ENCODE data around the gene BTBD9. TPM values are rescaled to one million over a fixed set of nuclear protein-coding genes. Genes with fewer than 3 reads are reported as not detected.

BTBD9 gene
- total RNA-seq, 2 donors from 2014 or later = 14.2 to 18.2 TPM

DNA sequence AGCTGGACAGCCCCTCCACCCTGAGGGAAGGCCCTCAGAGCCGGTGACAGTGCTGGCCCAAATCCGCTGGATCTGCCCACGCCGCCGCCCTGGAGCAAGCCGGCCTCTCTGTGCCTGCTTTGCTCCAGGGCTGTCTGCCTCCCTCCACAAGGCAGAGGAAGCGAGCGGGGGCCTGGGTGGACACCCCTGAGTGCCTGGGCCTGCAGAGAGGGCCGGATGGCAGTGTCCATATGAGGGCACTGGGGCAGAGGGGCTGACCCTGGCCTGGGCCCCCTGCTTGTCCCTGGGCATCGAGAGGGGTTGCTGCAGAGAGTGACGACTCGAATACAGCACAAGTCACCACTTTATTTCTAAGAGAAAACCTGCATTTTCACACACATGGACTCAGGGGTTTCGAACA is 471.6 kb downstream of the BTBD9 start:
- Histone ChIP-seq H3K36me3 (no peaks in the 10 kb centered on the region), H3K4me1 (no peaks in the 10 kb centered on the region), H3K27me3 (no peaks in the 10 kb centered on the region), H3K9me3 (no peaks in the 10 kb centered on the region), H3K4me3 (no peak overlapping the region), H3K27ac (no peak overlapping the region)
- TF ChIP-seq, protein P1, sequence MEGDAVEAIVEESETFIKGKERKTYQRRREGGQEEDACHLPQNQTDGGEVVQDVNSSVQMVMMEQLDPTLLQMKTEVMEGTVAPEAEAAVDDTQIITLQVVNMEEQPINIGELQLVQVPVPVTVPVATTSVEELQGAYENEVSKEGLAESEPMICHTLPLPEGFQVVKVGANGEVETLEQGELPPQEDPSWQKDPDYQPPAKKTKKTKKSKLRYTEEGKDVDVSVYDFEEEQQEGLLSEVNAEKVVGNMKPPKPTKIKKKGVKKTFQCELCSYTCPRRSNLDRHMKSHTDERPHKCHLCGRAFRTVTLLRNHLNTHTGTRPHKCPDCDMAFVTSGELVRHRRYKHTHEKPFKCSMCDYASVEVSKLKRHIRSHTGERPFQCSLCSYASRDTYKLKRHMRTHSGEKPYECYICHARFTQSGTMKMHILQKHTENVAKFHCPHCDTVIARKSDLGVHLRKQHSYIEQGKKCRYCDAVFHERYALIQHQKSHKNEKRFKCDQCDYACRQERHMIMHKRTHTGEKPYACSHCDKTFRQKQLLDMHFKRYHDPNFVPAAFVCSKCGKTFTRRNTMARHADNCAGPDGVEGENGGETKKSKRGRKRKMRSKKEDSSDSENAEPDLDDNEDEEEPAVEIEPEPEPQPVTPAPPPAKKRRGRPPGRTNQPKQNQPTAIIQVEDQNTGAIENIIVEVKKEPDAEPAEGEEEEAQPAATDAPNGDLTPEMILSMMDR (IDR thresholded peaks at IDR 0.05) = no peak
- no peak for DNase-seq (ENCODE audit: low spot score)

- TF ChIP-seq, protein P1 (IDR thresholded peaks at IDR 0.05) = no peak
- H3K27ac ChIP-seq = no peak overlapping the region
- H3K4me3 ChIP-seq = no peak overlapping the region
- no peaks in the 10 kb centered on the region for H3K27me3 ChIP-seq
- no peak for DNase-seq (ENCODE audit: low spot score)
- H3K9me3 ChIP-seq = no peaks in the 10 kb centered on the region
- no peaks in the 10 kb centered on the region for H3K4me1 ChIP-seq
- H3K36me3 ChIP-seq = no peaks in the 10 kb centered on the region
Measured at GRCh38 chr6:38167598-38167997, 472.1 kb downstream of the BTBD9 start.

DNA sequence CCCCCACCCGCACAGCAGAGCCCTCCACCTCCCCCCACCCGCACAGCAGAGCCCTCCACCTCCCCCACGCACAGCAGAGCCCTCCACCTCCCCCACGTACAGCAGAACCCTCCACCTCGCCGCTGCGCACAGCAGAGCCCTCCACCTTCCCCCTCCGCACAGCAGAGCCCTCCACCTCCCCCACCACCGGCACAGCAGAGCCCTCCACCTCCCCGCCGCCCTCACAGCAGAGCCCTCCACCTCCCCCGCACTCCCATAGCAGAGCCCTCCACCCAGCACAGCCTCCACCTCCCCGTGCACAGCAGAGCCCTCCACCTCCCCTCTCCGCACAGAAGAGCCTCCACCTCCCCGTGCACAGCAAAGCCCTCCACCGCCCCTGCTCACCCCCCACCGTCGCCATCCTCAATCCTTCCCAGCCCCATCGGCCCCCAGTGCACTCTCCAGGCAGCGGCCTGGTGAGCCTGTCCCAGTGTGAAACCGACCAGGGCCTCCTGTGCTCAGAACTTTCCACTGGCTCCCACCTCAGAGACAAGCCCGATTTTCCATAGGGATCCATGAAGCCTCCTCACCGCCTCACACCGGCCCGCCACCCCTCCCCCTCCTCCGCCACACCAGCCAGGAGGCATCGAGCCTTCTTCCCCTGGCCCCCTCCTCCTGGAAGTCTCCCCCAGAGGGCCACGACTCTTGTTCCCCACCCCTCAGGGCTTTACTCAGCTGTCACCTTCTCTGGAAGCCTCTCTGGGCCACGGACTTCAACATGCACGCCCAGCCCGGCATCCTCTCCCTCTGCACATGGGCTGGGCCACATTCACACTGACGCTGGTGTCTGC is 473.1 kb downstream of the BTBD9 start:
- no peak for DNase-seq (ENCODE audit: low spot score)
- Histone ChIP-seq H3K27ac (no peak overlapping the region), H3K27me3 (no peaks in the 10 kb centered on the region), H3K36me3 (no peaks in the 10 kb centered on the region), H3K4me3 (no peak overlapping the region), H3K4me1 (no peaks in the 10 kb centered on the region), H3K9me3 (no peaks in the 10 kb centered on the region)
- TF ChIP-seq, protein P1 (IDR thresholded peaks at IDR 0.05) = no peak

- H3K4me3 ChIP-seq = no peak overlapping the region
- no peaks in the 10 kb centered on the region for H3K4me1 ChIP-seq
- no peak for DNase-seq (ENCODE audit: low spot score)
- H3K36me3 ChIP-seq = no peaks in the 10 kb centered on the region
- no peaks in the 10 kb centered on the region for H3K27me3 ChIP-seq
- no peaks in the 10 kb centered on the region for H3K9me3 ChIP-seq
- TF ChIP-seq, protein P1 (IDR thresholded peaks at IDR 0.05) = no peak
- H3K27ac ChIP-seq = no peak overlapping the region
Measured at GRCh38 chr6:38164671-38165108, 475.0 kb downstream of the BTBD9 start.

DNA sequence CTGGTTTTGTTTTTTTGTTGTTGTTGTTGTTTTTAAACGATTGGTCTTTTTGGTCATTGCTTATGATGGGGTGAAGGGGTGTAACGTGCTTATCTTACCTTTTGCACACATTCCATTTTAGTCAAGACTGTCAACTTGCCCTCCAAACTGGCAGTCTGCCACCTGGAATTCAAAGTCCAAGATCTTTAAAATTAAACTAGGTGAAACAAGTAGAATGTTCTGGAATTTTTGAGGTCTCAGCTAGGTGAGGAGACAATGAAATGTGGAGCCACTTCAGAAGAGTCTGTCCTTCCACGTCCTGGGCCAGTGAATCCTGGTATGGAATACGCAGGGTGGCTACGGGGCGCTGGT is 475.6 kb downstream of the BTBD9 start:
- no peak for DNase-seq (ENCODE audit: low spot score)
- no peak overlapping the region for H3K4me3 ChIP-seq

More for the DNA sequence above, 475.6 kb downstream of the BTBD9 start:
- Histone ChIP-seq H3K9me3 (no peaks in the 10 kb centered on the region), H3K36me3 (no peaks in the 10 kb centered on the region), H3K27me3 (no peaks in the 10 kb centered on the region), H3K4me1 (no peaks in the 10 kb centered on the region), H3K27ac (no peak overlapping the region)
- TF ChIP-seq, protein P1 (IDR thresholded peaks at IDR 0.05) = no peak

Measured in right atrium auricular region (tissue), 2 donors.